GM12878 (cell line): Measurements from ENCODE around the gene PDLIM3. TPM values are rescaled to one million over a fixed set of nuclear protein-coding genes. Genes with fewer than 3 reads are reported as not detected.

Experiments used
- ATAC-seq: fragments of 200-7000 bp; cut with Tn5 transposase; 3 replicates; pipeline ENCODE4 v1.9.1; 2020; ENCODE audit warnings: mild to moderate bottlenecking, moderate library complexity
- BruUV-seq: library from RNA; stranded (reverse); fragments of 400-500 nt; replicated peaks from 2 replicates; lab custom pipeline; 2021; lab: Mats Ljungman, UMichigan
- CTCF ChIA-PET: fragments of 300-600 bp; sonication (Branson Sonifier 250); formaldehyde crosslinking; extraction: SDS; loops from one replicate; lab custom pipeline; 2021; ENCODE audit warnings: inconsistent platforms; lab: Yijun Ruan, JAX
- POLR2A ChIA-PET: fragments of 350-600 bp; formaldehyde crosslinking; extraction: SDS; loops from one replicate; lab custom pipeline; 2021; ENCODE audit warnings: inconsistent platforms; lab: Charles Lee
- RAD21 ChIA-PET: fragments of 300-600 bp; sonication (Branson Sonifier 250); formaldehyde crosslinking; loops from one replicate; lab custom pipeline; 2023; ENCODE audit warnings: antibody characterized with exemption; ENCODE audit not compliant: unreplicated experiment; lab: Charles Lee
- SMC1A ChIA-PET: fragments of 300-600 bp; sonication (Branson Sonifier 250); formaldehyde crosslinking; loops from one replicate; lab custom pipeline; 2023; ENCODE audit not compliant: unreplicated experiment, uncharacterized antibody; lab: Charles Lee
- DNase-seq: peaks from one replicate; pipeline ENCODE4 v3.0.0-alpha.2; 2011; ENCODE audit warnings: low read depth, low spot score
- FAIRE-seq: peaks from 3 replicates; lab custom pipeline; 2011; peaks lifted over from hg19 to GRCh38; lab: Jason Lieb, UNC
- H2AFZ ChIP-seq: 2 replicates; pipeline ENCODE4 v1.6.0; 2011; ENCODE audit warnings: low read depth, low read length, control low read depth; ENCODE audit not compliant: control insufficient read depth
- H3K27ac ChIP-seq: 2 replicates; pipeline ENCODE4 v1.5.1; 2011; ENCODE audit warnings: control low read depth; ENCODE audit not compliant: control insufficient read depth, insufficient read depth
- H3K27me3 ChIP-seq, 2 experiments: replicated peaks in 1 of 2; 2 replicates each; pipeline versions ENCODE4 v1.6.0 to v1.6.1; 2011; ENCODE audit warnings: low read length in 1 of 2; ENCODE audit not compliant: control insufficient read depth in 2 of 2, insufficient read depth in 2 of 2
- H3K36me3 ChIP-seq, 2 experiments: 2 replicates each; pipeline ENCODE4 v1.5.1; 2011; ENCODE audit warnings: low read length in 1 of 2; ENCODE audit not compliant: control insufficient read depth in 2 of 2, insufficient read depth in 2 of 2
- H3K4me1 ChIP-seq: 2 replicates; pipeline ENCODE4 v1.6.1; 2011; ENCODE audit warnings: mild to moderate bottlenecking, low read length, moderate library complexity, mixed read lengths; ENCODE audit not compliant: control insufficient read depth, insufficient read depth
- H3K4me2 ChIP-seq: 2 replicates; pipeline ENCODE4 v1.6.0; 2011; ENCODE audit warnings: control low read depth; ENCODE audit not compliant: control insufficient read depth, insufficient read depth
- H3K4me3 ChIP-seq: fragments of 200-600 bp; sonication (generic); 2 replicates; pipeline ENCODE4 v1.5.1; 2016
- H3K79me2 ChIP-seq: 2 replicates; pipeline ENCODE4 v1.6.0; 2011; ENCODE audit warnings: low read length; ENCODE audit not compliant: control insufficient read depth, insufficient read depth
- H3K9ac ChIP-seq: 2 replicates; pipeline ENCODE4 v1.8.0; 2011; ENCODE audit warnings: low read length, control low read depth, mixed read lengths; ENCODE audit not compliant: control insufficient read depth, insufficient read depth
- H3K9me3 ChIP-seq: replicated peaks from 3 replicates; pipeline ENCODE4 v1.5.1; 2011; ENCODE audit warnings: mild to moderate bottlenecking, low read length; ENCODE audit not compliant: control insufficient read depth, insufficient read depth
- H4K20me1 ChIP-seq: 2 replicates; pipeline ENCODE4 v1.6.0; 2011; ENCODE audit not compliant: control insufficient read depth, insufficient read depth
- CREB1 ChIP-seq: IDR thresholded peaks from 2 replicates; pipeline ENCODE4 v1.6.1; 2012; ENCODE audit warnings: low read depth, mild to moderate bottlenecking, inconsistent platforms
- GABPA ChIP-seq: IDR thresholded peaks from 2 replicates; pipeline ENCODE4 v1.6.1; 2014; ENCODE audit warnings: antibody characterized with exemption, low read depth, mild to moderate bottlenecking, inconsistent platforms
- NR2F1 ChIP-seq: fragments of 450-650 bp; conservative IDR thresholded peaks from 2 replicates; pipeline ENCODE4 v1.6.1; 2017; ENCODE audit warnings: mild to moderate bottlenecking
- SPI1 ChIP-seq: IDR thresholded peaks from 2 replicates; pipeline ENCODE4 v1.6.1; 2011; ENCODE audit warnings: low read depth, mild to moderate bottlenecking, low read length, moderate library complexity, borderline replicate concordance; ENCODE audit not compliant: insufficient read depth
- SRF ChIP-seq, 2 experiments: IDR thresholded peaks; 2 replicates each; pipeline ENCODE4 v1.6.1; 2011; ENCODE audit warnings: low read depth in 2 of 2, low read length in 2 of 2, mild to moderate bottlenecking in 1 of 2, moderate library complexity in 1 of 2
- YY1 ChIP-seq: IDR thresholded peaks from 2 replicates; pipeline ENCODE4 v1.6.1; 2011; ENCODE audit warnings: low read depth, mild to moderate bottlenecking, low read length
- ZBTB4 ChIP-seq: fragments of 450-650 bp; formaldehyde crosslinking; IDR thresholded peaks from 2 replicates; pipeline ENCODE4 v1.4.0; 2022; ENCODE audit warnings: mild to moderate bottlenecking, moderate library complexity
- ZNF207 ChIP-seq: fragments of 450-650 bp; IDR thresholded peaks from 2 replicates; pipeline ENCODE4 v1.6.1; 2014; ENCODE audit warnings: antibody characterized with exemption, mild to moderate bottlenecking, borderline replicate concordance
- WGBS: methylation state at CpG from one replicate; pipeline ENCODE4 v1.1.6; 2016; ENCODE audit warnings: low lambda C conversion rate; ENCODE audit not compliant: insufficient replicate concordance, insufficient coverage; ENCODE audit errors: missing lambda C conversion rate; 5-methylcytosine and 5-hydroxymethylcytosine counted together
- in situ Hi-C: fragments of 300-500 bp; cut with MboI; formaldehyde crosslinking; loops from 9 replicates; pipeline ENCODE4 v1.14.3; 2018; ENCODE audit warnings: mixed read lengths
- intact Hi-C: fragments of 100-400 bp; cut with micrococcal nuclease; formaldehyde crosslinking; loops from one replicate; pipeline ENCODE4 v1.14.2; 2022; ENCODE audit not compliant: unreplicated experiment
- polyA plus RNA-seq, 11 experiments: library from polyadenylated mRNA; depleted of rRNA in 4 of 11; unstranded in 6 of 11; stranded (reverse) in 5 of 11; fragments of >200 nt; fragmentation: Nextera tagmentation in 4 of 11; fragmentation: Illumina TruSeq in 1 of 11; extraction: Ambion mirVana in 4 of 11; extraction: Trizol in 1 of 11; gene quantifications; 1 replicate in 1 of 11; 2 replicates in 10 of 11; pipeline versions ENCODE4 v1.2.1 to v1.2.3, GENCODE V29; 2011 to 2016; ENCODE audit warnings: inconsistent platforms in 2 of 11, missing spikeins in 2 of 11, low read depth in 1 of 11
- total RNA-seq, 4 experiments: library from RNA; depleted of rRNA in 3 of 4; stranded (reverse); fragments of >200 nt in 3 of 4; fragmentation: Illumina TruSeq in 1 of 4; extraction: Trizol in 1 of 4; gene quantifications; 2 replicates each; pipeline versions ENCODE4 v1.2.1 to v1.2.3, GENCODE V29; 2013 to 2021
- TF ChIP-seq, protein P1 (sequence below): fragments of 150-350 bp; IDR thresholded peaks from 2 replicates; pipeline ENCODE4 v1.6.1; 2016; ENCODE audit warnings: low read depth, low read length

Gene PDLIM3
- total and polyA plus RNA-seq, 10 of the 15 experiments (the other 5 are each of a cell fraction or from before 2014, with no cell fraction given): 0.04 to 0.43 (median 0.08) TPM; not detected in 7

DNA sequence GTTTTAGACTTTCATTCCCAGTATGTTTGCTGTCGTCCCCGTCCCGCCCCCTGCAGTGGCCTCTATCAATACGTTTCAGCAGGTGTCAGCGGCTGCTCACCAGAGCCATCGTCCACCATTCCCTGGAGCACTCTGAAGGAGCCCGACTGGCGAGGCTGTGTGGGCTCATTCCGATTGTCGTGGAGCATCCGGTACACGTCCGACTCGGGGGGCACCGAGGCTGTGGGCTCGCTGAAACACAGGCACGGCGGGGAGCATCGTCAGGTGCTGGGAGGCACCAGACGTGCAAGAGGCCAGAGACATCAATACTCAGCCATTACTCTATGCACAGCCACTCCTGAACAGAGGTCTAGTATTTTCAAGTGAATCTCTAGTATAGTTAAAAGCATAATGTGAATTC, 28.9 kb downstream of the PDLIM3 start (continued):
- TF ChIP-seq YY1 (no peak), CREB1 (no peak), GABPA (no peak), SRF (IDR thresholded peaks at IDR 0.05; ENCODE audit: low read depth in 2 of 2, low read length in 2 of 2) (no peak), NR2F1 (no peak)

- Histone ChIP-seq H3K4me3 (no peak overlapping the region), H3K27ac (no peak overlapping the region), H4K20me1 (no peaks in the 10 kb centered on the region), H3K4me2 (no peak overlapping the region), H3K9me3 (no peaks in the 10 kb centered on the region; the same call in 2 of the 3 replicates), H3K36me3 (no peaks in the 10 kb centered on the region), H3K79me2 (no peaks in the 10 kb centered on the region), H3K27me3 (no peaks in the 10 kb centered on the region), H3K4me1 (no peaks in the 10 kb centered on the region), H3K9ac (no peak overlapping the region), H2AFZ (no peak overlapping the region)
- FAIRE-seq: no peak
- BruUV-seq: no TSS peak
- ATAC-seq: no peak
- ChIA-PET CTCF (no interaction called here), POLR2A (no interaction called here), RAD21 (no interaction called here), SMC1A (no interaction called here)
- in situ Hi-C loops: no loop called here
- DNase-seq: no peak
- WGBS: 70% methylated on average over 21 of the region's 21 CpGs
- intact Hi-C loops: no loop called here
- TF ChIP-seq ZNF207: no peak
- TF ChIP-seq, protein P1, sequence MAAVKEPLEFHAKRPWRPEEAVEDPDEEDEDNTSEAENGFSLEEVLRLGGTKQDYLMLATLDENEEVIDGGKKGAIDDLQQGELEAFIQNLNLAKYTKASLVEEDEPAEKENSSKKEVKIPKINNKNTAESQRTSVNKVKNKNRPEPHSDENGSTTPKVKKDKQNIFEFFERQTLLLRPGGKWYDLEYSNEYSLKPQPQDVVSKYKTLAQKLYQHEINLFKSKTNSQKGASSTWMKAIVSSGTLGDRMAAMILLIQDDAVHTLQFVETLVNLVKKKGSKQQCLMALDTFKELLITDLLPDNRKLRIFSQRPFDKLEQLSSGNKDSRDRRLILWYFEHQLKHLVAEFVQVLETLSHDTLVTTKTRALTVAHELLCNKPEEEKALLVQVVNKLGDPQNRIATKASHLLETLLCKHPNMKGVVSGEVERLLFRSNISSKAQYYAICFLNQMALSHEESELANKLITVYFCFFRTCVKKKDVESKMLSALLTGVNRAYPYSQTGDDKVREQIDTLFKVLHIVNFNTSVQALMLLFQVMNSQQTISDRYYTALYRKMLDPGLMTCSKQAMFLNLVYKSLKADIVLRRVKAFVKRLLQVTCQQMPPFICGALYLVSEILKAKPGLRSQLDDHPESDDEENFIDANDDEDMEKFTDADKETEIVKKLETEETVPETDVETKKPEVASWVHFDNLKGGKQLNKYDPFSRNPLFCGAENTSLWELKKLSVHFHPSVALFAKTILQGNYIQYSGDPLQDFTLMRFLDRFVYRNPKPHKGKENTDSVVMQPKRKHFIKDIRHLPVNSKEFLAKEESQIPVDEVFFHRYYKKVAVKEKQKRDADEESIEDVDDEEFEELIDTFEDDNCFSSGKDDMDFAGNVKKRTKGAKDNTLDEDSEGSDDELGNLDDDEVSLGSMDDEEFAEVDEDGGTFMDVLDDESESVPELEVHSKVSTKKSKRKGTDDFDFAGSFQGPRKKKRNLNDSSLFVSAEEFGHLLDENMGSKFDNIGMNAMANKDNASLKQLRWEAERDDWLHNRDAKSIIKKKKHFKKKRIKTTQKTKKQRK: no peak
- no peak for TF ChIP-seq ZBTB4 (CRISPR knock-in tag)
- TF ChIP-seq SPI1: no peak
Measured at GRCh38 chr4:185504098-185505047, 30.9 kb downstream of the PDLIM3 start.
